ENCODE results near the gene ZBTB40.

Gene ZBTB40

DNA sequence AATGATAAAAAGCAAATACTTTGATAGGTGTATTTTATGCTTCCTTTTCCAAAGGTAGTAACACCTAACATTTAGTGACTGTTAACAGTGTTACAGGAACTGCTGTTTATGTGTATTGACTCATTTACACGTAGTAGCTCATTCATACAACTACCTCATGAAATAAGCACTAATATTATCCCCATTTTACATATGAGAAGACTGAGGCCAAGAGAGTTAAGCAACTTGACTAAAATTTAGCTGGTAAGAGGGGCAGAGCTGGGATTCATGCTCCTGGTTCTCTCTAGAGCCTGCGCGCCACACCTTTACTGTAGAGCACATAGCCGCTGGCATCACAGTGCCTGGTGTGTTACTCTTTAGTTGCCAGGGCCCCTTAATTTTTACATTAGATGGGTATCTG, 11.3 kb downstream of the ZBTB40 start:
- in situ Hi-C loops (cut with MboI; ENCODE audit: low sequenced_read_pairs), result no loop called here

DNA sequence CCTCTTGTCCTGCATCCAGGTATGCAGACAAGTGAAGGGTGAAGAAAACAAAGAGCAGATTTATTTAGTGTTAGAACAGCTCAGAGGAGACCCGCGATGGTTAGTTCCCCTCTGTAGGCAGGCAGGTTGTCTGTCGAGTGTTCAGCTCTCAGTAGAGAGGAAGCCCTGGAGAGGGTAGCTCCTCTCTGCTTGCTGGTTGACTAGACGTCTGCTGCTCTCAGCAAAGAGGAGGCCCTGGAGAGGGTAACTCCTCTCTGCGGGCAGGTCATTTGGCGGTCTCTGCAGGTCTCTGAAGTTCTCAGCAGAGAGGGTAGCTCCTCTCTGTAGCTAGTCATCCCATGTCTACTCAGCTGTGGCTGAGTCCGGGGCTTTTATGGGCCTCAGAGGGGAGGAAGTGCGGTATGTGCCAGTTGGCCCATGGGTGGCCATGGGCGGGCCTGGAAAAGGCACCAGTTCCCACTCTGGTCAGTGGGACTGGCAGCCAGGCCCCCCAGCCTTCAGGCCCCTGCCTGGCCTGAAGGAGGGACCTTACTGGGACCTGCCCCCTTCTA, 13.4 kb downstream of the ZBTB40 start:
- in situ Hi-C loops (cut with MboI; ENCODE audit: low sequenced_read_pairs), result no loop called here

DNA sequence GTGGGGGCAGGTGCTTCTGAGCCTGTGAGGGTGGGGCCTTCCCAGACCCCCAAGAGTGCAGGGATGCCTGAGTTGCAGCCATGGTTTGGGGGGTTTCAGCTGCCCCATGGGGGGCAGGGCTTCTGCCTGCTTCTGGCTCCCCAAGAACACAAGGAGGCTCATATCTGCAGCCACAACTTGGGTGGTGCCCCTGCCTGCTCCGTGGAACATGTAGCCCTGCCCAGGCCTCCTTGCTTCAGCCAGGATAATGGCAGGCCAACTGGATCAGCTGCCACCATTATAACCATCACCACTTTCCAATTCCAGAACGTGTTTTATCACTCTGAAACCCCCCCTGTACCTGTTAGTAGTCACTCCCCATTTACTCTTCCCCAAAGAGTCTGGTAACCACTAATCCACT, 14.0 kb downstream of the ZBTB40 start:
- in situ Hi-C loops (cut with MboI; ENCODE audit: low sequenced_read_pairs), result no loop called here

DNA sequence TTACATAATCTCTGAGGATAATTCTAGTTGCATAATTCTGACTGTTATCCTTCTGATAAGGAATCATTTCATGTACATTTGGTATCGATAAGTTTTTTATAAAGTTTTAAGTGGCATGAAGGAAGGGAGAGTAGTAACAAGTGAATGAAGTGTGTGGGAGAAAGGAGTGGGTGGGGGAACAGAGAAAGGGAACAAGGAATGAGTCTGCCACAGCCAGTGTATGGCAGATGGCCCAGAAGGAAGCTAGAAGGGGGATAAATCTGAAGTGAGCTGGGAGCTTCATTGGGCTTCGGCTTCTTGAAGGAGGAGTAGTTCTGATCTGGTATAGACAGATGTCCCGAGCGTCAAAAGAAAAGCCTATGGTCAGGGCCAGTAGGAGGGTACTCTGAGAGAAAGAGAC, 18.6 kb downstream of the ZBTB40 start:
- in situ Hi-C loops (cut with MboI; ENCODE audit: low sequenced_read_pairs), result no loop called here

DNA sequence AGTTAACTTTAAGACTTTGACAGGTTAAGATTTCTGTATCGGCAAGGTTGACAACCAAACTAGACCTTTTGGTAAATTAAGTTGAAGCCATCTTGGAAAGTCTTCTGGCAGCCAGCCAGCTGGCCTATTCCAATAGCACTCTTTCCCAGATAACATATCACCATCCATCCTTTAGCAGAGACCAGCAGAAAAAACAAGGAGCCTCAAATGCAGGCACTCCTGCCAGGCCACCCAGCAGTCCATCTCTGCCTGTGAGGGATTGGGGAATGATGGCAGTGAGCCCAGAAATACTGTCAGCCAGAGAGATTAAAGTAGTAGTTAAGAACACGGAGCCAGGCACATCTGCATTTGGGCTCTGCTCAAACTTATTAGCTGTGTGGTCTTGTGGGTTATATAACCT, 19.4 kb downstream of the ZBTB40 start:
- in situ Hi-C loops (cut with MboI; ENCODE audit: low sequenced_read_pairs), result no loop called here

DNA sequence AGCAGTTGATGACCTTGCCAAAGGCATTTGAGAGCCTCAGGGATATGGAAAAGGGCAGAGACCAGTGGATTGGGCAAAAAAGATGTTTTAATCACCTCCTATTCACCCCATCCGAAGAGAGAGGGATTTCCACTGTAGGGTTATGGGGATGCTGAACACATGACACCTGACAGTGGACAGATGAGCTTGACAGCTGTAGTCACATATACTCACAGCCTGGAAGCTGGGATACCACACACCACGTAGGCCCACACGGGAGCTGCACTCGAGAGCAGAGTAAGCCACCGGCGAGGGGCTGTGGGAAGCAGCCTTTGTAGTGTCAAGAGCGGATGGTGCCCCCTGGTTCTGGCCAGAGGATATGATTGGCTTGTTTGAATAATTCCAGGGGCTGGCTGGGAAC, 20.0 kb downstream of the ZBTB40 start:
- in situ Hi-C loops (cut with MboI; ENCODE audit: low sequenced_read_pairs), result no loop called here

DNA sequence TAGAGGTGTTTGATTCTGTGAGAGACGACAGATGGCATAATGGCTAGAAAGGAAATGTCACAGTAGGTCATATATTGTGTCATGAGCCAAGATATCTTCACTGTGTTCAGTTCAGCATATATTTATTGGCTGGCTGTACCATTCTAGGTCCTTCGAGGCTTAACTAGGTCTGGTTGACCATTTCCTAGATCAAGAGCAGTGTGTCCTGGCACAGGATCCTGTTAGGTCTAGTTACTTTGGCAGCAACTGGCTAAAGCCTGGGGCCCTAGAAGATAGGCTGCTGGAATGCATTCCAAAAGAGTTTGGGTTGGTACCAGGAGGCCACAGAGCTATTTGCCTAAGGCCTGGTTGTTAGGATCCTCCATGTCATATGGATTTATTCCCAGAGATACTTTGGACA, 20.9 kb downstream of the ZBTB40 start:
- in situ Hi-C loops (cut with MboI; ENCODE audit: low sequenced_read_pairs), result no loop called here

DNA sequence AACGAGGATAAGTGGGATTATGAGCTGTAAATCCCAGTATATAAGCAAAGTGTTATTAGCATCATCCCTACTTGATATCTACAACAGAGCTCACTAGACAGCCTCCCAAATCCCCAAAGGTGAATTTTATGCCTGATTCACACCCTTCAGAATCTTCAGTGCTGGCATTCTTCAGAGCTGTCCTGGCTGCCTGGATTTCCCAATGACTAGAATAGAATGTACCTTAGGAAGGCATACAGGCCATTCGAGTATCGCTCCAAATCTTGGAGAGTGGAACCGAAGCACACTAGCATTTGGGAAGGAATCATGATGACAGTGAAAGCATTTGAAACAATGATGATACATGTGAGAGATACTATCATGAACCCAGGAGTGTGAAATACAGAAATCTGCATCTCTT, 22.3 kb downstream of the ZBTB40 start:
- in situ Hi-C loops (cut with MboI; ENCODE audit: low sequenced_read_pairs), result no loop called here

DNA sequence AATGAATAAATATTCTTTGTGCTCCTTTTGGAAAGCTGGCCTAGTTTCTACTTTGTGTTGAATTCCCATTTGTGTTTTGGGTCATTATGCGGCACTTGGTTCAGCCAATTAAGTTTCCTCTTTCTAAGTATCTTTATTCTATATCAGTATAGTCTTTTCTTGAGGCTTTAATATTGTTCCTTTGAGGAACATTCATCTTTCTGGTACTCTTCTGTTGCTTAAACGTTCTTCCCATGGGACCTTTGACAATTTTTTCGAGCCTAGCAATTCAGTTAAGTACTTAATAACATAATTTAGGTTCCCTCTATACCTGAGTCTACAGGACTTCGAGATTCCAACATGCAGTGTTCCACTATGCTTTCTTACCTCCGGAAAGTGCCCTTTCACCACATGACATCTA, 24.9 kb downstream of the ZBTB40 start:
- in situ Hi-C loops (cut with MboI; ENCODE audit: low sequenced_read_pairs), result no loop called here

DNA sequence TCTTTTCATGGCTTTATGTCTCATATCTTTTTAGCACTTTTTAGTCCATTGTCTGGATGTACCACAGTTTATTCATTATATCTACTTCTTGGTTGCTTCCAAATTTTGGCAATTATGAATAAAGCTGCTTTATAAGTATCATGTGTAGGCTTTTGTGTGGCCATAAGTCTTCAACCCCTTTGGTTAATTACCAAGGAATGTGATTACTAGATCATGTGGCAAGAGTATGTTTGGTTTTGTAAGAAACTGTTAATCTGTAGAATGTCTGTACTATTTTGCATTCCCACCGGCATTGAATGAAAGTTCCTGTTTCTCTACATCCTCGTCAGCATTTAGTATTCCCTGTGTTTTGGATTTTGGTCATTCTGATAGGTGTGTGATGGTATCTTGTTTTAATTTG, 31.5 kb downstream of the ZBTB40 start:
- in situ Hi-C loops (cut with MboI; ENCODE audit: low sequenced_read_pairs), result no loop called here

DNA sequence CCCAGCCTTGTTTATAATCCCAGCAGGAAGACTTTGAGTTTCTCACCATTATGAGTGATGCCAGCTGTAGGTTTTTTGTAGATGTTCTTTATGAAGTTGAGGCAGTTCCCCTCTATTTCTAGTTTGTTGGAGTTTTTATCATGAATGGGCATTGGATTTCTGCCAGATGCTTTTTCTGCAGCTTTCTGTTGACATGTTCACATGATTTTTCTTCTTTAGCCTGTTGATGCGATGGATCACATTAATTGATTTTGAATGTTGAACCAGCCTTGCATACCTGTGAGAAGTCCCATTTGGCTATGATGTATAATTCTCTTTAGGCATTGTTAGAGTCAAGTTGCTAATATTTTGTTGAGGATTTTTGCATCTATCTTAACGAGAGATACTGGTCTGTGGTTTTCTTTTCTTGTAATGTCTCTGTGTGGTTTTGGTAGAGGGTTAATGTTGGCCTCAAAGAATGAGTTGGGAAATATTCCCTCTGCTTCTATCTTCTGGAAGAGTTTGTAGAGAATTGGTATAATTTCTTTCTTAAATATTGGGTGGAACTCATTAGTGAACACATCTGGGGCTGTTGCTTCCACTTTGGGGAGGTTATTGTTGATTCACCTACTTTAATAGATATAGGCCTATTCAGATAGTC, 33.2 kb downstream of the ZBTB40 start:
- in situ Hi-C loops (cut with MboI; ENCODE audit: low sequenced_read_pairs), result no loop called here

DNA sequence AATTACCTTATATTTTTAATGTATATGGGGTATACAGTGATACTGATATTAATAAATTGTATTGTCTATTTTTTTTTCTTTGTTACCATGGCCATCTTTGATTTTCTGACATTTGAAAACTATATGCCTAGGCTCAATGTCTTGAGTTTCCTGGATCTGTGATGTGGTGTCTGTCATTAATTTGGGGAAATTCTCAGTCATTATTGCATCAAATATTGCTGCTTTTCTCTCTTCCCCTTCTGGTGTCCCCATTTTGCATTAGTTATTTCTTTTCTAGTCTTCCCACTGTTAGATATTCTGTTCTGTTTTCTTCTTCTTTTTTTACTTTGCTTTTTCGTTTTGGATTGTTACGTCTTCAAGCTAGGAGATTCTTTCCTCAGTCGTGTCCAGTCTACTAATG, 33.8 kb downstream of the ZBTB40 start:
- in situ Hi-C loops (cut with MboI; ENCODE audit: low sequenced_read_pairs), result no loop called here

DNA sequence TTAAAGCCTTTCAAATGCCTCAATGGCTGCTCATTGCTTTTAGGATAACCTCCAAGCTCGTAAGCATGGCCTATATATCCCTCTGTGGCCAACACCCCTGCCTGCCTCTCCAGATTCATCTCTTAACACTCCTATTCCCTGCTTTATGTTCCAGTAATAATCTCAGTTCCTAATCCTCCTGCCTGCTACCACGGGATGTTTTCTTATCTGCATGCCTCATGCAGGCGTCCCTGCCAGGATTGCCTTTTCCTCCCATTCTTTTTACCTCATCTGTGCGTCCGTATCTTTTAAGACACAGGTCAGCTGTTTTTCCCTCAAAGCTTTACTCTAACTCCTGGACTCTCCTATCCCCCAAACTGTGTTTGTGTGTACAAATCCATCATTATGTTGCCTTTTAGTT, 36.1 kb downstream of the ZBTB40 start:
- in situ Hi-C loops (cut with MboI; ENCODE audit: low sequenced_read_pairs), result no loop called here

DNA sequence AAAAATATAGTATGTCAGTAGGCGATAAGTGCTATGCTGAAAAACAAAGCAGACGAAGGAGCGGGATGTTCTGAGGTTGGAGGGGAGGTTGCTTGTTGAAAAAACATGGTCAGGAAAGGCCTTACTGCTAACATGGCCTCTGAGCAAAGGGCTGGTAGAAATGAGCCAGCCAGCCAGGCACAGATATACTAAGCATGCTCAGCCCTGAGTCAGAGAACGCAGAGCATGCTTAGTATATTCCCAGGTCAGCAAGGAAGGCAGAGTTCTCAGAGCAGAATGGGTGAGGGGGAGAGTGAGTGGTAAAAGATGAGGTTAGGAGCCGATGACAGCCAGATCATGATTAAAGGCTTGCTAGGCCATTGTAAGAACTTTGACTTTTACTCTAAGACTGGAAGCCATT, 36.7 kb downstream of the ZBTB40 start:
- in situ Hi-C loops (cut with MboI; ENCODE audit: low sequenced_read_pairs), result no loop called here

DNA sequence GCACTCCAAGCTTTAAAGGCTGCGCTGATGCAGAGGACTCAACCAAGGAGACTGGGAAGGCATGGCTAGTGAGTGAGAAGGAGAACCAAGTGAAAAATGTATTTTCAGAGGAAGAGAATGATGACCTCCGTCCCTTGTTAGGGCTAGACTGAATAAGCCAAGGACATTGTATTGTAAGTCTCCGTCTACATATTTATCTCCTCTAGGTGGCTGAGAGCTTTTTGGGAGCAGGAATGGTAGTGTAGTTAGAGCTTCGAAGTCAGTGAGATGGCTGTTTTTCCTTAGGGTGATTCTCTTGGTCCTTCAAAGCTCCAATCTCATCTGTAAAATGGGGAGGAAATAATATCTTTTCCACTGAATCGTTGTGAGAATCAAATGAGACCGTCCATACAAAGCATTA, 37.6 kb downstream of the ZBTB40 start:
- in situ Hi-C loops (cut with MboI; ENCODE audit: low sequenced_read_pairs), result no loop called here

DNA sequence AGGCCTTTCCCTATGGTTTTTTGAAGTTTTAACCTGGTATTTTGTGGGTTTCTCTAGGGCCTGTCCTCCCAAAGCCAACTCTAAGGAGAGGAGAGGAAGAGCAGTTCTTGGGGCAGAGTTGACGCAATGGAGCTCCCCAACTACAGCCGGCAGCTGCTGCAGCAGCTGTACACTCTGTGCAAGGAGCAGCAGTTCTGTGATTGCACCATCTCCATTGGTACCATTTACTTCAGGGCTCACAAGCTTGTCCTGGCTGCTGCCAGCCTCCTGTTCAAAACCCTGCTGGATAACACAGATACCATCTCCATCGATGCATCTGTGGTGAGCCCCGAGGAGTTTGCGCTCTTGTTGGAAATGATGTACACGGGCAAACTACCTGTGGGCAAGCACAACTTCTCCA, 38.2 kb downstream of the ZBTB40 start:
- in situ Hi-C loops (cut with MboI; ENCODE audit: low sequenced_read_pairs), result no loop called here

DNA sequence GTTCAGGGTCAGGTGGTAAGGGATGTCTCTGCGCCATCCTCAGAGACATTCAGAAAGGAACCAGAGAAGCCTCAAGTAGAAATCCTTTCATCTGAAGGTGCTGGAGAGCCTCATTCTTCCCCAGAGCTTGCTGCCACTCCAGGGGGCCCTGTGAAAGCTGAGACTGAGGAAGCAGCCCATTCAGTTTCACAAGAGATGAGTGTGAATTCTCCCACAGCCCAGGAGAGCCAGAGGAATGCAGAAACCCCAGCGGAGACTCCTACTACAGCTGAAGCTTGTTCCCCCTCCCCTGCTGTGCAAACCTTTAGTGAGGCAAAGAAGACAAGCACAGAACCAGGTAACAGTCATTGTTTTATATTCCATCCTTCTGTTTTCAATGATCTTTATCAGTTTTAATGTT, 38.7 kb downstream of the ZBTB40 start:
- in situ Hi-C loops (cut with MboI; ENCODE audit: low sequenced_read_pairs), result no loop called here

DNA sequence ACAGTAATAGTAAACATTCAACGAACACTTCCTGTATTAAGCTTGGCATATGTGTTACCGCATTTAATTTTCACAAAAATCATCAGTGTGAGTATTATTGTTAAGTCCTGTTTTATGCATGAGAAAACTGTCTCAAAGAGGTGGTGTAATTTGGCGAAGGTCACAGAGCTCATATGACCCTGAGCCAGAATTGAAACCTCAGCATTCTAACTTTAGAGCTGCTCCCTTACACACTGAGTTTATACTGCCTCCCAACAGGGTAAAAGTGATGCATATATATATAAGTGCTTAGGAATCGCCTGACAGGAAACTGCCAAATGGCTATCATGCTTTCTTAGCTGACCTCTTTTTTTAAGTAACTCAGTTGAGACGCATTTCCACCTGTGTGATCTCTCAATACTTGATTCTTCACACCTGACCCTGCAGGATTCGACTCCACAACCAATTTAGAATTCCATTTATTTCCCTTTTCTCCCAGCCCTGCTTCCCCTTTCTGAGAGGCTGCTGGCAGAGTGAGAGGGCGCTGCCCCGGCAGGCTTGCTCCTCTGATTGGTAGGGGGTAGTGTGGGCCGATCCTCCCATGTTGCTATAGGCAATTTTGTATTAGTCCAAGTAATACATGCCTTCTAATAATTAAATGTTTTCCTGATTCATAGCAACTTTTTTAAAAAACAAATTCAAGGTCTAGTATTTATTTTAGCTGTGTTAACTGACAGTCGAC, 40.5 kb downstream of the ZBTB40 start:
- in situ Hi-C loops (cut with MboI; ENCODE audit: low sequenced_read_pairs), result no loop called here

DNA sequence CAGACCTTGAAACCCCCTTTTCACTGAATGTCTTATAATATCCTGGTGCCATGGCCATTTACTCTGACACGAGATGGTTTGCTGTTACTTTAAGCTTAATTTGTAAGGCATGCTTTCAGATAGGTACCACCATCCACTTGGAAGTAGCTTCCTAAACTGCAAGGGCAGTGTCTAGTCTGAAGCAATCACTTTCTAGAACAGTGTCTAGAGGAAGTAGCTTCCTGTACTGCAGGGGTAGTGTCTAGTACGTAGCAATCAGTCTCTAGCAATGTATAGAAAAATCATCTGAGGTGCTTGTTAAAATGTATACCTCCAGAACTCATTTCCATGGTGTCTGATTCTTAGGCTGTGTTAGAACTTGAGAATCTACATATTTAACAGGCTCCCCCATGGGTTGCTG, 42.5 kb downstream of the ZBTB40 start:
- in situ Hi-C loops (cut with MboI; ENCODE audit: low sequenced_read_pairs), result no loop called here

DNA sequence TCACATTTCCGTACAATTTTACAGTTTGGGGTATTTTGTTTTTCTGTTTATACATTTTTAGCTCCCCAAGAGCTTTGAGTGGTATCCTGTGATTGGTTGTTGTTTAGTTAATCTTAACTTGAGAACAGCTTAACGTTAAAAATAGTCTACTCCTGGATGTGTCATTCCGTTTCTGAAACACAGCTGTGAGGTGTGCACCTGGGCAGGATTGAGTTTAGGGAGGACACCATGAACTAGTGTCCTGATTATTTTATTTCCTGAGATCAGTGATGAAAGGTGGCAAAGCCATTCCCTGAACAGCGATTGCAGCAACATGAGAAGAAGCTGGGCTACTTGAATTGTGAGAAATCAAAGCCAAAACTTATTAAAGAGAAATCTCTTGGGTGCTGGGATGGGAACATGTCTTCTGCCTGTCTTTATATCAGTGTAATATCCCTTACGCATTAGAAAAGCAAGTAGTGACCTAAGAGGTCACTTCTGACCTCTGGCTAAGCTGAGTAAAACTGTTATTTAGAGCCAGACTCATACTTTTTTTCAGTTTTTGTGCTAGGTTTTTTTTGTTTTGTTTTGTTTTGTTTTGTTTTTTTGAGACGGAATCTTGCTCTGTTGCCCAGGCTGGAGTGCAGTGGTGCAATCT, 43.4 kb downstream of the ZBTB40 start:
- in situ Hi-C loops (cut with MboI; ENCODE audit: low sequenced_read_pairs), result no loop called here

DNA sequence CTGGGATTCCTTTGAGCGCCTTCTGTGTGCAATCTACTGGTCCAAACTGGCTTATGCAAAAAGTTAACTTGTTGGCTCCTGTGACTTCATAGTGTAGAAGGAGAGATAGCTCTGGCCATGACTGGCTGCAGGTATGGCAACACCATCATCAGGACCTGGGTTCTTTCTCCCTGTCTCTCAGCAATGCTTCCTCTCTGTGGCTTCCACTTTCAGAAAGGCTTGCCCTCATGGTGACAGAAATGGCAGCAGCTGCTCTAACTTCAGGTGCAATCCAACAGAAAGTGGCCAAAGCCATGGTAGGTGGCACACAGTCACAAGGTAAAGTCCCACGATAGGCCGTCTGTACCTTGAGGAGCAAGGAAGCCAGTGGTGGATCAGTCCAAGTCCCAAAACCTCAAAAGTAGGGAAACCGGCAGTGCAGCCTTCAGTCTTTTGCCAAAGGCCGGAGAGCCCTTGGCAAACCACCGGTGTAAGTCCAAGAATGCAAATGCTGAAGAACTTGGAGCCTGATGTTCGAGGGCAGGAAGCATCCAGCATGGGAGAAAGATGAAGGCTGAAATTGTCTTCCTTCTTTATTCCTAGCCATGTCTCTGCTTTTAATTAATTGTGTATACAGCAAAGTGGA, 45.0 kb downstream of the ZBTB40 start:
- in situ Hi-C loops (cut with MboI; ENCODE audit: low sequenced_read_pairs), result no loop called here

DNA sequence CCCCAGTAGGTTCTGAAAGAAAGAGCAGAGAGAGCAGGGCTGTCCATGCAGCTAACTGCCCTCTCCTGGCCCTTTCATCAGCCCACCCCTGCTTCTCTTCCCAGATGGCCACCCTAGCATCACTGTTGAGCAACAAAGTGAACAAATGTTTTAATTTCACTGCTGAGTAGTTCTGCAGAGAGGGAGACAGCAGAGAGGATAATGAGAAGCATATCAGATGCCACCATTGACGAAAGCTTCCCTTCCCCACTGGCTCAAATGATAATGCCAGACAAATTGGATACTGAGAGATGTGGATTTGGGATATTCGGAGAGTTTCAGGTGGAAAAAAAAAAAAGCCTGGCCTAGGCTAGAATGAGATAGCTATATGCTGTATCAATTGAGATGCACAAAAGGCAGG, 46.8 kb downstream of the ZBTB40 start:
- in situ Hi-C loops (cut with MboI; ENCODE audit: low sequenced_read_pairs), result no loop called here

Measured in hTERT RPE-1 (cell line).